RWPE2 (cell line): ENCODE data around the gene FMNL2.
A peak's percentile ranks its signal among the peaks of the same experiment; 100 is the strongest.

Source experiments
- ATAC-seq: fragments of 200-7000 bp; cut with Tn5 transposase; 3 replicates; pipeline ENCODE4 v1.9.1; 2021; ENCODE audit warnings: low read depth
- DNase-seq: peaks from one replicate; pipeline ENCODE4 v3.0.0-alpha.2; 2020; ENCODE audit warnings: low spot score
- H3K27ac ChIP-seq: fragments of 450-650 bp; 2 replicates; pipeline ENCODE4 v1.5.1; 2017; ENCODE audit warnings: mild to moderate bottlenecking; ENCODE audit not compliant: poor library complexity, severe bottlenecking
- H3K27me3 ChIP-seq: fragments of 250-450 bp; sonication (Bioruptor Pico); 2 replicates; pipeline ENCODE4 v1.5.1; 2021; ENCODE audit warnings: mild to moderate bottlenecking, moderate library complexity; ENCODE audit not compliant: insufficient read depth, poor library complexity, severe bottlenecking
- H3K36me3 ChIP-seq: fragments of 250-450 bp; sonication (Bioruptor Pico); 2 replicates; pipeline ENCODE4 v1.5.1; 2020; ENCODE audit warnings: low read depth, mild to moderate bottlenecking, moderate library complexity
- H3K4me1 ChIP-seq: fragments of 250-450 bp; sonication (Bioruptor Pico); 2 replicates; pipeline ENCODE4 v1.5.1; 2021; ENCODE audit warnings: mild to moderate bottlenecking, moderate library complexity; ENCODE audit not compliant: insufficient read depth, poor library complexity, severe bottlenecking
- H3K4me3 ChIP-seq: fragments of 250-450 bp; sonication (Bioruptor Pico); 2 replicates; pipeline ENCODE4 v1.5.1; 2021; ENCODE audit warnings: mild to moderate bottlenecking, moderate library complexity; ENCODE audit not compliant: severe bottlenecking
- H3K9me3 ChIP-seq: fragments of 250-450 bp; sonication (Bioruptor Pico); 2 replicates; pipeline ENCODE4 v1.5.1; 2021; ENCODE audit warnings: mild to moderate bottlenecking, moderate library complexity; ENCODE audit not compliant: severe bottlenecking
- CTCF ChIP-seq: fragments of 450-650 bp; IDR thresholded peaks from one replicate; pipeline ENCODE4 v1.5.1; 2017; ENCODE audit warnings: mild to moderate bottlenecking, moderate library complexity; ENCODE audit not compliant: poor library complexity, severe bottlenecking

FMNL2 gene

GRCh38 chr2:152425765-152426727, 91.1 kb downstream of the FMNL2 start:
- Histone ChIP-seq H3K36me3 (no peaks in the 10 kb centered on the region), H3K27me3 (no peaks in the 10 kb centered on the region), H3K9me3 (no peaks in the 10 kb centered on the region), H3K4me3 (no peak overlapping the region), H3K27ac (peak overlapping the region; percentile 48), H3K4me1 (peaks cover 47% of the 10 kb centered on the region)
- TF ChIP-seq CTCF = no peak
- no peak for DNase-seq
- ATAC-seq = no peak

- ATAC-seq (peak; percentile 61; the same call in 2 of the 3 replicates), DNase-seq (no peak)
- Histone ChIP-seq H3K27ac (peak overlapping the region; percentile 48), H3K4me1 (peaks cover 50% of the 10 kb centered on the region), H3K4me3 (no peak overlapping the region), H3K27me3 (no peaks in the 10 kb centered on the region), H3K9me3 (no peaks in the 10 kb centered on the region), H3K36me3 (no peaks in the 10 kb centered on the region)
- no peak for TF ChIP-seq CTCF
Observed at GRCh38 chr2:152426801-152427200, 91.8 kb downstream of the FMNL2 start.

- H3K36me3 ChIP-seq = no peaks in the 10 kb centered on the region
- no peak for TF ChIP-seq CTCF
- no peaks in the 10 kb centered on the region for H3K27me3 ChIP-seq
- ATAC-seq = no peak
- H3K4me1 ChIP-seq = peaks cover 48% of the 10 kb centered on the region
- H3K27ac ChIP-seq = peak overlapping the region; percentile 48
- no peak for DNase-seq
- H3K9me3 ChIP-seq = no peaks in the 10 kb centered on the region
- no peak overlapping the region for H3K4me3 ChIP-seq
Observed at GRCh38 chr2:152427902-152428301, 92.9 kb downstream of the FMNL2 start.

- Histone ChIP-seq H3K27me3 (no peaks in the 10 kb centered on the region), H3K4me1 (peaks cover 48% of the 10 kb centered on the region), H3K27ac (no peak overlapping the region), H3K4me3 (no peak overlapping the region), H3K9me3 (no peaks in the 10 kb centered on the region), H3K36me3 (no peaks in the 10 kb centered on the region)
- DNase-seq = no peak
- no peak for ATAC-seq
- TF ChIP-seq CTCF = no peak
Observed at GRCh38 chr2:152428800-152429582, 94.0 kb downstream of the FMNL2 start.
